Activated CD4-positive, alpha-beta memory T cell treated with anti-CD3 and anti-CD28 coated beads for 36 hours (primary cell): ENCODE results near the gene SNX13. TPM values are rescaled to one million over a fixed set of nuclear protein-coding genes. Genes with fewer than 3 reads are reported as not detected.
"Not testable (repeated sequence)": the region's sequence is repeated elsewhere in the genome, so short reads cannot be mapped to it uniquely, and the experiment has no call there.

Experiments
- CTCF ChIA-PET: fragments of 350-600 bp; sonication (Branson Sonifier 250); formaldehyde crosslinking; loops from one replicate; lab custom pipeline; 2021; ENCODE audit warnings: antibody characterized with exemption, inconsistent platforms; lab: Charles Lee
- POLR2A ChIA-PET: fragments of 350-600 bp; sonication (Branson Sonifier 250); formaldehyde crosslinking; loops from one replicate; lab custom pipeline; 2021; ENCODE audit warnings: antibody characterized with exemption; lab: Charles Lee
- DNase-seq: peaks from one replicate; pipeline ENCODE4 v3.0.0-alpha.2; 2020
- H3K27ac Mint-ChIP-seq: one replicate; pipeline ENCODE4 v1.8.0; 2021; ENCODE audit warnings: mixed read lengths
- H3K27me3 Mint-ChIP-seq: one replicate; pipeline ENCODE4 v1.8.0; 2021; ENCODE audit warnings: mixed read lengths
- H3K36me3 Mint-ChIP-seq: one replicate; pipeline ENCODE4 v1.8.0; 2021; ENCODE audit warnings: mixed read lengths
- H3K4me1 Mint-ChIP-seq: one replicate; pipeline ENCODE4 v1.8.0; 2021; ENCODE audit warnings: low read depth, mixed read lengths
- H3K4me3 Mint-ChIP-seq: one replicate; pipeline ENCODE4 v1.8.0; 2021; ENCODE audit warnings: mild to moderate bottlenecking, mixed read lengths
- H3K9me3 Mint-ChIP-seq: one replicate; pipeline ENCODE4 v1.8.0; 2021; ENCODE audit warnings: mixed read lengths
- intact Hi-C: fragments of 100-400 bp; cut with micrococcal nuclease; formaldehyde crosslinking; loops from one replicate; pipeline ENCODE4 v1.15.1; 2023
- total RNA-seq, 2 experiments: library from RNA; stranded (reverse); gene quantifications; one replicate each; pipeline ENCODE4 v1.2.3, GENCODE V29; 2021

Gene SNX13
- total RNA-seq, 2 experiments from 2014 or later: 18.6 to 19.8 TPM

GRCh38 chr7:17843041-17843440 lies 97.3 kb downstream of the SNX13 start:
- POLR2A ChIA-PET: no interaction called here
- no peak overlapping the region for H3K27ac Mint-ChIP-seq
- peaks cover 41% of the 10 kb centered on the region for H3K36me3 Mint-ChIP-seq
- H3K9me3 Mint-ChIP-seq: peaks cover 7% of the 10 kb centered on the region
- DNase-seq: no peak
- peaks cover 26% of the 10 kb centered on the region for H3K4me1 Mint-ChIP-seq
- no peak overlapping the region for H3K4me3 Mint-ChIP-seq
- intact Hi-C loops: no loop called here
- CTCF ChIA-PET: no interaction called here
- H3K27me3 Mint-ChIP-seq: no peaks in the 10 kb centered on the region

- CTCF ChIA-PET: no interaction called here
These were observed 107.4 kb downstream of the SNX13 start for GRCh38 chr7:17832820-17833355.

GRCh38 chr7:17832242-17832641 lies 108.1 kb downstream of the SNX13 start:
- Mint-ChIP-seq H3K4me3 (no peak overlapping the region), H3K27me3 (no peaks in the 10 kb centered on the region), H3K9me3 (no peaks in the 10 kb centered on the region), H3K36me3 (peaks cover 11% of the 10 kb centered on the region), H3K4me1 (no peaks in the 10 kb centered on the region), H3K27ac (no peak overlapping the region)
- no peak for DNase-seq
- ChIA-PET POLR2A (no interaction called here), CTCF (no interaction called here)
- intact Hi-C loops: no loop called here

More at GRCh38 chr7:17832820-17833355, 107.4 kb downstream of the SNX13 start:
- POLR2A ChIA-PET: no interaction called here
- H3K9me3 Mint-ChIP-seq: no peaks in the 10 kb centered on the region
- no peaks in the 10 kb centered on the region for H3K4me1 Mint-ChIP-seq
- no peak for DNase-seq
- H3K4me3 Mint-ChIP-seq: no peak overlapping the region
- no peaks in the 10 kb centered on the region for H3K27me3 Mint-ChIP-seq
- H3K27ac Mint-ChIP-seq: no peak overlapping the region
- peaks cover 8% of the 10 kb centered on the region for H3K36me3 Mint-ChIP-seq
- intact Hi-C loops: no loop called here

- H3K36me3 Mint-ChIP-seq: peaks cover 12% of the 10 kb centered on the region
- no peaks in the 10 kb centered on the region for H3K4me1 Mint-ChIP-seq
- H3K27ac Mint-ChIP-seq: no peak overlapping the region
- H3K27me3 Mint-ChIP-seq: no peaks in the 10 kb centered on the region
- no peaks in the 10 kb centered on the region for H3K9me3 Mint-ChIP-seq
- intact Hi-C loops: no loop called here
- ChIA-PET POLR2A (no interaction called here), CTCF (no interaction called here)
- no peak overlapping the region for H3K4me3 Mint-ChIP-seq
- no peak for DNase-seq
These were observed 110.1 kb downstream of the SNX13 start for GRCh38 chr7:17830206-17830605.

- no peak for DNase-seq
- Mint-ChIP-seq H3K9me3 (no peaks in the 10 kb centered on the region), H3K36me3 (peaks cover 11% of the 10 kb centered on the region), H3K4me1 (no peaks in the 10 kb centered on the region), H3K4me3 (no peak overlapping the region), H3K27me3 (no peaks in the 10 kb centered on the region), H3K27ac (no peak overlapping the region)
- intact Hi-C loops: no loop called here
- ChIA-PET POLR2A (no interaction called here), CTCF (no interaction called here)
These were observed 111.3 kb downstream of the SNX13 start for GRCh38 chr7:17829001-17829400.

GRCh38 chr7:17822547-17823173 lies 117.6 kb downstream of the SNX13 start:
- intact Hi-C loops: no loop called here
- no peak overlapping the region for H3K27ac Mint-ChIP-seq
- ChIA-PET POLR2A (no interaction called here), CTCF (no interaction called here)
- H3K4me3 Mint-ChIP-seq: no peak overlapping the region
- H3K27me3 Mint-ChIP-seq: no peaks in the 10 kb centered on the region
- H3K9me3 Mint-ChIP-seq: no peaks in the 10 kb centered on the region
- peaks cover 28% of the 10 kb centered on the region for H3K36me3 Mint-ChIP-seq
- no peaks in the 10 kb centered on the region for H3K4me1 Mint-ChIP-seq
- DNase-seq: no peak

- POLR2A ChIA-PET: no interaction called here
- CTCF ChIA-PET: no interaction called here
These were observed 123.4 kb downstream of the SNX13 start for GRCh38 chr7:17816903-17817302.

GRCh38 chr7:17815318-17815717 lies 125.0 kb downstream of the SNX13 start:
- intact Hi-C loops: no loop called here
- no peaks in the 10 kb centered on the region for H3K27me3 Mint-ChIP-seq
- H3K4me3 Mint-ChIP-seq: no peak overlapping the region
- H3K4me1 Mint-ChIP-seq: no peaks in the 10 kb centered on the region
- peaks cover 44% of the 10 kb centered on the region for H3K36me3 Mint-ChIP-seq
- POLR2A ChIA-PET: no interaction called here
- CTCF ChIA-PET: interaction anchor here (0.9 to 1.4 kb wide), 2 partner anchors 9 to 45 kb away, joined by 3 read pairs; no protein-coding TSS in a partner anchor
- H3K27ac Mint-ChIP-seq: no peak overlapping the region
- H3K9me3 Mint-ChIP-seq: peaks cover 19% of the 10 kb centered on the region
- no peak for DNase-seq

More at GRCh38 chr7:17816903-17817302, 123.4 kb downstream of the SNX13 start:
- Mint-ChIP-seq H3K27ac (no peak overlapping the region), H3K36me3 (peaks cover 38% of the 10 kb centered on the region), H3K4me3 (no peak overlapping the region), H3K4me1 (no peaks in the 10 kb centered on the region), H3K27me3 (no peaks in the 10 kb centered on the region), H3K9me3 (peaks cover 10% of the 10 kb centered on the region)
- intact Hi-C loops: no loop called here
- DNase-seq: no peak

- intact Hi-C loops: no loop called here
- H3K4me3 Mint-ChIP-seq: no peak overlapping the region
- ChIA-PET CTCF (interaction anchor here (0.9 to 1.4 kb wide), 2 partner anchors 8 to 44 kb away, joined by 3 read pairs; no protein-coding TSS in a partner anchor), POLR2A (no interaction called here)
- H3K9me3 Mint-ChIP-seq: peaks cover 19% of the 10 kb centered on the region
- H3K36me3 Mint-ChIP-seq: peaks cover 54% of the 10 kb centered on the region
- H3K27ac Mint-ChIP-seq: no peak overlapping the region
- no peaks in the 10 kb centered on the region for H3K27me3 Mint-ChIP-seq
- H3K4me1 Mint-ChIP-seq: peaks cover 5% of the 10 kb centered on the region
- no peak for DNase-seq
These were observed 126.2 kb downstream of the SNX13 start for GRCh38 chr7:17814058-17814457.

- H3K27me3 Mint-ChIP-seq, H3K4me1 Mint-ChIP-seq, POLR2A ChIA-PET, DNase-seq, H3K4me3 Mint-ChIP-seq, H3K27ac Mint-ChIP-seq, CTCF ChIA-PET, intact Hi-C loops: not testable (repeated sequence)
- Mint-ChIP-seq H3K9me3 (peaks cover 19% of the 10 kb centered on the region), H3K36me3 (peaks cover 47% of the 10 kb centered on the region)
These were observed 131.1 kb downstream of the SNX13 start for GRCh38 chr7:17809215-17809614.

- H3K9me3 Mint-ChIP-seq: peaks cover 13% of the 10 kb centered on the region
- intact Hi-C loops: no loop called here
- H3K27me3 Mint-ChIP-seq: no peaks in the 10 kb centered on the region
- POLR2A ChIA-PET: no interaction called here
- H3K36me3 Mint-ChIP-seq: peaks cover 45% of the 10 kb centered on the region
- no peak overlapping the region for H3K27ac Mint-ChIP-seq
- H3K4me1 Mint-ChIP-seq: peaks cover 5% of the 10 kb centered on the region
- DNase-seq: no peak
- CTCF ChIA-PET: no interaction called here
- H3K4me3 Mint-ChIP-seq: no peak overlapping the region
These were observed 133.1 kb downstream of the SNX13 start for GRCh38 chr7:17807242-17807641.

- H3K36me3 Mint-ChIP-seq: peaks cover 42% of the 10 kb centered on the region
- peaks cover 7% of the 10 kb centered on the region for H3K9me3 Mint-ChIP-seq
- ChIA-PET POLR2A (no interaction called here), CTCF (interaction anchor here (1.2 kb wide), 1 partner anchor 8 kb away, joined by 3 read pairs; no protein-coding TSS in a partner anchor)
- no peak overlapping the region for H3K4me3 Mint-ChIP-seq
- no peaks in the 10 kb centered on the region for H3K27me3 Mint-ChIP-seq
- H3K27ac Mint-ChIP-seq: no peak overlapping the region
- intact Hi-C loops: no loop called here
- peaks cover 5% of the 10 kb centered on the region for H3K4me1 Mint-ChIP-seq
- DNase-seq: no peak
These were observed 133.7 kb downstream of the SNX13 start for GRCh38 chr7:17806631-17807030.

- no peak overlapping the region for H3K4me3 Mint-ChIP-seq
- H3K9me3 Mint-ChIP-seq: no peaks in the 10 kb centered on the region
- H3K27me3 Mint-ChIP-seq: no peaks in the 10 kb centered on the region
- H3K36me3 Mint-ChIP-seq: peaks cover 41% of the 10 kb centered on the region
- intact Hi-C loops: no loop called here
- ChIA-PET POLR2A (no interaction called here), CTCF (no interaction called here)
- H3K27ac Mint-ChIP-seq: no peak overlapping the region
- DNase-seq: no peak
- H3K4me1 Mint-ChIP-seq: no peaks in the 10 kb centered on the region
These were observed 138.2 kb downstream of the SNX13 start for GRCh38 chr7:17802056-17802455.
